Testis (tissue), 3 donors: ENCODE data around the gene MAMLD1. TPM values are rescaled to one million over a fixed set of nuclear protein-coding genes. Genes with fewer than 3 reads are reported as not detected.
A peak's percentile ranks its signal among the peaks of the same experiment; 100 is the strongest.

Source experiments
- DNase-seq: peaks from one replicate; pipeline ENCODE4 v3.0.0-alpha.2; 2019
- H3K27ac ChIP-seq, 2 donors: fragments of 200-600 bp; sonication (generic); one replicate each; pipeline ENCODE4 v1.5.1; 2019
- H3K27me3 ChIP-seq: fragments of 200-600 bp; sonication (generic); one replicate; pipeline ENCODE4 v1.5.1; 2019
- H3K36me3 ChIP-seq: fragments of 200-600 bp; sonication (generic); one replicate; pipeline ENCODE4 v1.5.1; 2017; ENCODE audit warnings: low read depth; ENCODE audit errors: missing control alignments
- H3K4me1 ChIP-seq: fragments of 200-600 bp; sonication (generic); one replicate; pipeline ENCODE4 v1.5.1; 2019
- H3K4me3 ChIP-seq, 2 donors: fragments of 200-600 bp; sonication (generic); one replicate each; pipeline ENCODE4 v1.5.1; 2017 to 2019
- H3K9me3 ChIP-seq: fragments of 200-600 bp; sonication (generic); one replicate; pipeline ENCODE4 v1.5.1; 2017
- CTCF ChIP-seq, 3 experiments: fragments of 450-650 bp in 2 of 3; fragments of 200-600 bp in 1 of 3; sonication (generic) in 1 of 3; IDR thresholded peaks; one replicate each; pipeline ENCODE4 v1.5.1; 2016 to 2019; ENCODE audit warnings: antibody characterized with exemption in 3 of 3, mild to moderate bottlenecking in 2 of 3, moderate library complexity in 1 of 3
- POLR2A ChIP-seq: fragments of 450-650 bp; IDR thresholded peaks from one replicate; pipeline ENCODE4 v1.6.1; 2017; ENCODE audit warnings: antibody characterized with exemption, mild to moderate bottlenecking, moderate library complexity
- WGBS, 2 donors: methylation state at CpG; one replicate each; pipeline ENCODE4 v1.1.5; 2018; 5-methylcytosine and 5-hydroxymethylcytosine counted together
- intact Hi-C: fragments of 100-400 bp; cut with DNase I; formaldehyde crosslinking; loops from one replicate; pipeline ENCODE4 v1.15.1; 2023; ENCODE audit warnings: low total_unique reads
- polyA plus RNA-seq: library from polyadenylated mRNA; stranded (reverse); fragments of 350-450 nt; fragmentation: Illumina TruSeq; extraction: RNeasy Lipid Tissue Mini Kit (QIAGEN cat#74804); gene quantifications from one replicate; pipeline ENCODE4 v1.2.3, GENCODE V29; 2014; ENCODE audit warnings: low read depth, low replicate concordance; ENCODE audit not compliant: insufficient read depth
- total RNA-seq, 2 donors: library from RNA; depleted of rRNA; stranded (reverse); fragments of >200 nt; gene quantifications; one replicate each; pipeline ENCODE4 v1.2.3, GENCODE V29; 2016

MAMLD1 gene
- total and polyA plus RNA-seq, 3 donors from 2014 or later = 31.3 to 91.5 (median 70.6) TPM

GRCh38 chrX:150547375-150548115, 184.4 kb downstream of the MAMLD1 start:
- no peaks in the 10 kb centered on the region for H3K27me3 ChIP-seq
- peaks cover 13% of the 10 kb centered on the region for H3K4me1 ChIP-seq
- H3K27ac ChIP-seq = peak overlapping the region; percentile 68 to 78
- peak; percentile 85 for DNase-seq
- H3K9me3 ChIP-seq = no peaks in the 10 kb centered on the region
- H3K36me3 ChIP-seq = no peaks in the 10 kb centered on the region
- WGBS, 2 donors = 1 to 7% methylated on average over 18 to 19 of the region's 54 CpGs
- TF ChIP-seq CTCF (IDR thresholded peaks at IDR 0.05) (no peak), POLR2A (no peak)
- peak overlapping the region; percentile 31 to 51 for H3K4me3 ChIP-seq
- intact Hi-C loops = no loop called here

GRCh38 chrX:150548251-150548650, 185.1 kb downstream of the MAMLD1 start:
- H3K4me3 ChIP-seq = peak overlapping the region in 1 of 2 donors; percentile 51
- intact Hi-C loops = no loop called here
- H3K27ac ChIP-seq = peak overlapping the region; percentile 68 to 78
- WGBS, 2 donors = 36 to 69% methylated on average over 4 of the region's 4 CpGs
- no peak for DNase-seq
- peaks cover 13% of the 10 kb centered on the region for H3K4me1 ChIP-seq
- no peak for TF ChIP-seq POLR2A
- TF ChIP-seq CTCF (IDR thresholded peaks at IDR 0.05) = no peak
- H3K36me3 ChIP-seq = no peaks in the 10 kb centered on the region
- no peaks in the 10 kb centered on the region for H3K27me3 ChIP-seq
- no peaks in the 10 kb centered on the region for H3K9me3 ChIP-seq

GRCh38 chrX:150548684-150549083, 185.6 kb downstream of the MAMLD1 start:
- Histone ChIP-seq H3K9me3 (no peaks in the 10 kb centered on the region), H3K27ac (no peak overlapping the region), H3K4me3 (no peak overlapping the region), H3K27me3 (no peaks in the 10 kb centered on the region), H3K36me3 (no peaks in the 10 kb centered on the region), H3K4me1 (peaks cover 13% of the 10 kb centered on the region)
- DNase-seq = no peak
- TF ChIP-seq CTCF (IDR thresholded peaks at IDR 0.05) (no peak), POLR2A (no peak)
- WGBS, 2 donors = 80 to 95% methylated on average over 1 to 2 of the region's 2 CpGs
- intact Hi-C loops = no loop called here

GRCh38 chrX:150551963-150552362, 188.8 kb downstream of the MAMLD1 start:
- DNase-seq = no peak
- H3K4me3 ChIP-seq = no peak overlapping the region
- no peak for TF ChIP-seq CTCF (IDR thresholded peaks at IDR 0.05)
- no peak for TF ChIP-seq POLR2A
- H3K27ac ChIP-seq = no peak overlapping the region
- intact Hi-C loops = no loop called here
- H3K36me3 ChIP-seq = no peaks in the 10 kb centered on the region
- H3K4me1 ChIP-seq = peaks cover 3% of the 10 kb centered on the region
- no peaks in the 10 kb centered on the region for H3K9me3 ChIP-seq
- no peaks in the 10 kb centered on the region for H3K27me3 ChIP-seq
- WGBS, 2 donors = 97 to 100% methylated on average over 3 of the region's 3 CpGs

- Histone ChIP-seq H3K4me3 (no peak overlapping the region), H3K9me3 (no peaks in the 10 kb centered on the region), H3K36me3 (no peaks in the 10 kb centered on the region), H3K4me1 (no peaks in the 10 kb centered on the region), H3K27me3 (no peaks in the 10 kb centered on the region), H3K27ac (no peak overlapping the region)
- 30 to 52% methylated on average over 3 to 7 of the region's 7 CpGs for WGBS, 2 donors
- no peak for DNase-seq
- TF ChIP-seq POLR2A (no peak), CTCF (IDR thresholded peaks at IDR 0.05) (no peak)
- intact Hi-C loops = no loop called here
Observed at GRCh38 chrX:150558424-150558823, 195.3 kb downstream of the MAMLD1 start.
